ENCODE measurements around the gene OSBP2.

The OSBP2 gene

DNA sequence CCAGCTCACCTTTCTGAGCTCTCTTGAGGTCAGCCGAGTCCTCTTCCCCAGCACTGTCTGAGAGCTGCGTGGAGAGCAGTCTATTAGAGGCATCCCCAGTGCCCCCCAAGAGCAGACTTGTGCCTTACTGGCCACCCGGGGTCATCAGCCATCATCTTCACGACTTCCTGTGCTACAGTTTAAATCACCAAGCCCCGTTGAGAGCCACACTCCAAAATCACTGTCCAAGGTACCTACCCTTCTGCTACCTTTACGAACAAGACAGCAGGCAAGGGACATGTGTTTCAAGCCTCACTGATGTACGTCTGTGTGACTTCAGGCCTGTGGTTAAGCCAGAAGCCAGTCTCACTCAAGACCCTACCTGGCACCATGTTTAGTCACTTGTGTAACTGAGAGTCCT, 238.8 kb downstream of the OSBP2 start:
- DNase-seq (ENCODE audit: low read depth in 2 of 2), result no peak

DNA sequence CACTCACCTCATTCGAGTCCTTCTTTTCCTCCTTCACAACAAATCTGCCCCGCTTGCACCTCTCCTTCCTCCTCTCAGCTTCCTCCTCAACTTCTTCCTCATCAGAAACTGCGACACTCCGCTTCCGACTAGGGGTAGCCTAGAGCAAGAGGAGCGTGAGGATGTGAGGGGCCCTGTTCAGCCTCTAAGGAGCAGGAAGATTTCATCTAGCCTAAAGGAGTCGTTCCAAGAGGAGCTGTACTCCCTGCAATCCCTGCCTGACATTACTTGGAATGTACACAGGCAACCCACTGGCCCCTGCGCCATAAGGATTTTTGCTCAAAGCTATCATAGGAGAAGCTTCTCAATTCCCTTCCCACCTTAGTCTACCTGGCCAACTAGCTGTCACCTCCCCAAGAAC, 239.4 kb downstream of the OSBP2 start:
- no peak for DNase-seq (ENCODE audit: low read depth in 2 of 2)

DNA sequence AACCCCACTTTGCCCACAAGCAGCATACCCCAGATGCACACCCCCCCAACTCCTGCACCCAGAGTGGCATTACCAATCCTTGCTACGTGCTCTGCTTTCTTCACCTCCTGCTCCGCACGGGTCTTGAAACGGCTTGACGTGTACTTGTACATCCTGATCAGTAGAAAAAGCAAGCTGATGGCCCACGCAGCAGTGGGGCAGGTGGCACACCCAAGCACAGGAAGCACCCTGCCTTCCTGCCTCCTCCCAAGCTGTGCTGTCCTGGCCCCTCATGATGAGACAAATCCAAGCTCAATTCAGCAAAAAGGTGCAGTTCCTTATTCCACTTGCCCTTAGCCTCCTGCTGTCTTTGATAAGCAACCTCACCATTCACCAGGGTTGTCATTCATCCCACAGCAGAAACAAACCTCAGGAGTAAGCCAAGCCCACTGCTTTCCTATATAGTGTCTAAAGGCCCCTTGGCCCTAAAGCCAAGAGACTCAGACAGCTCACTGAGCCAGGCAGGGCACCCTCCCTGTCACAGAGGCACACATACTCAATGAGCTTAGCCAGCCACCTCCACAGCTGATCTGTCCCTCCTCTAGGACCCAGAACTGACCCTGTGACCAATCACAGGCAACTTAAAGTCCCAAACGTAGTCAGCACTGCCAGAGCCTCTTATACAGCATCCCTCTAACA, 246.2 kb downstream of the OSBP2 start:
- no peak for DNase-seq (ENCODE audit: low read depth in 2 of 2)

DNA sequence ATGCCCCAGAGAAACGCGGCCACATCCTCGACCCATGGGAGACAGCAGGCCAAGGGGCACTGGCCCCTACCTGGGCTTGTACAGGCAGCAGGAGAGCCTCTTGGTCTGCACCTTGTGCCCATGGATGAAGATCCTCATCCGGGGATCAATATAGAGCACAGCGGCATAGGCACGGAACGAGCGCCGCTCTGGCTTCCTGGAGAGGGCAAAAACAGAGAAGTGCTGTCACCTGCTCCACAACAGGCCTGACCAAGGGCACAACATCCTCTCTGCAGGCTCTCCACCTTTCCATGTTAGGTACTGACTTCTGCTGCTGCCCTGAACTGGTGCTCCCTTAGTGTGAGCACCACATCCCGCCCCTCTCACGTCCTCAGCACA, 246.7 kb downstream of the OSBP2 start:
- DNase-seq (ENCODE audit: low read depth in 2 of 2), result no peak

DNA sequence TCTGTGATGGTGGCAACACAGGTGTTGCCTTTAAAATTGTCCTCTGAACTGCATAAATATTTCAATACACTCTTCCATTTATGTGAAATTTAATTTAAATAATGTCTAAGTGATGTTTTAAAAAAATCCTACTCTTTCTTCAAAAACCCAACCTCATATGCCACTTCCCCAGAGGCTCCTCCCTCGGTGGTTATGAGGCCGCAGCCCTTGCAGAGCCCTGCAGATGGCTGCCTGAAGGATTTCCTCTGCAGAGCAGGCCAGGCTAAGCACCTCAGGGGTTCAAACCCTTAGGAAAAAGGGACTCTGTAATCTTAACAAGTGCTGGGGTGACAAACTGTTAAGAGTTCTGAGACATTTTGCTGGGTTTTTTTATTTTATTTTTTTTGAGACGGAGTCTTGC, 248.7 kb downstream of the OSBP2 start:
- DNase-seq (ENCODE audit: low read depth in 2 of 2), result no peak

DNA sequence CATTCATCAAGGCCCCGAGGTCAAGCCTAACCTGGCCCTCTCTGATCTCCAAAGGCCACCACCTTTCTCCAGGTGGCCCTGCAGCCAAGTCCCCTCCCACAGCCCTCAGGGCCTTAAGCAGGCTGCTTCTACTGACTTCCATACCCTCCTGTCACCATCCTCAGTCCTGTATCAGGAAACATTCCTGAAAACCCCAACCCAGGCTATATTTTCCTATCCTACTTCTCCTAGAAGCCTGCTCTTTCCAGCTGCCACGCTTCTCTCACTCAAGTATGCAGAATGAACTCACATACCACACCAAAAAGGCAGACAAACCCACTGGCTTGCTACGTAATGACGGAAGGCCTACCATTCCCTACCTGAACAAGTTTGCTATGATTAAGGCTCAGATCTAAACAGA, 250.3 kb downstream of the OSBP2 start:
- DNase-seq (ENCODE audit: low read depth in 2 of 2), result no peak

DNA sequence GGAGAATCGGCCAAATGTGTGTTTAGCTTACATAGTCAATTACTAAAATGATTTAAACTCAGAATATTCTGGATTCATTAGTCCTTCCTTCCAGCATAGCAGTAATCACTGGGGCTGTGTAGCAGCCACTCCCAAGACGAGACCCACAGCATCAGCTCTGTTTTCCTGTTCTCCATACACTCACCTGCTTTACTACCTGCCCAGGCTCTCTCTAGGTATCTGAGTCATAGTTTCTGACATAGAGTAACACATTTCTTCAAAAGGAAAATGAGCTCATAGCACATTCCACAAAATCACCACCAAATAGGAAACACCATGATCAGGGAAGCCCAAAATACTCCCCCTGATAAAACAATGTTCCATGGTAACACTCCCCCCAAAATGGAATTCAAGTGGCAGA, 251.0 kb downstream of the OSBP2 start:
- no peak for DNase-seq (ENCODE audit: low read depth in 2 of 2)

DNA sequence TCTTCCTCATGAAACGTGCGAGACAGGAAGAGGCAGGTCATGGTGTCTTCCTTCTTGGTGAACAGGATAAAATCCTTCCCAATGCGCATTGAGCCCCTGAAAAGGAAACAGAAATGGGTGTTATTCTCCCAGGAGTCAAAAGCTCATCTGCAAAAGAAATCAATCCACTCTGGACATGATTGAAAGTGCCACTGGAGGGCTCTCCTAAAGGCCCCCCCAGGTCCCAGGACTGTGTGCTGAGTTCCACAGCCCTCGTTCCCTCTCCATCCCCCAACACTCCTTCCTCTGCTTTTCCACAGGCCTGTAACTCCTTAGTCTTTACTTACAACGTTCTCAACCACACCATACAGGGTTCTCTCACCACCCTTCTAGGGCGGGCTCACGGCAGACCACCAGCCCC, 251.7 kb downstream of the OSBP2 start:
- no peak for DNase-seq (ENCODE audit: low read depth in 2 of 2)

DNA sequence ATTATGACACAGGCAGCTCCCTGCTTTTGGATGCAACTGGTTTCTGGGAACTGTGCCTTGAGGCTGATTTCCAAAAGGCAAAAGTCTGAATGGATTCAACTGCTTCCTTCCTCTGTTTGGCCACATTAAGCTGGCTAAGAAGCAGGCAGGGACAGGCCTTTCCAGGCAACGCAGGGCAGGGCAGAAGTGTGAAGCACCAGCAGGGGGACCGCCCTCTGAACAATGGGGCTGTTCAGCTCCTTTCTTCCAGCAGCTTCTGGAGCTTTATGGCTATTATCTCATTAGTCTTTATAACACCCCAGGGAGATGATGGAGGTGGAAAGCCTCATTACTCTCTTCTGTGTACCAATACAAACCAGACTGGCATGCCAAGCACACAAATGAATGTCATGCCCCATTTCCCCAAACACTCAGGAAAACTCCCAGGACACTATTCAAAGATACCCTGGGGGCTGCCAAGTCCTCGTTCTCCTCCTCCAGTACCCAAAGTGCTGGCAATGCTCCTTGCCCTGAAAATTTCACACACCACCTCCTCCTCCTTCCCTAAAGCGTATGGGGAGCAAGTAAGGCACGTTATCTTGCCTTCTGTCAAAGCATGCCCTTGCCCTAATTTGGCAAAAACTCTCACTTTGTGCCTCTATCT, 252.6 kb downstream of the OSBP2 start:
- DNase-seq (ENCODE audit: low read depth in 2 of 2), result no peak

DNA sequence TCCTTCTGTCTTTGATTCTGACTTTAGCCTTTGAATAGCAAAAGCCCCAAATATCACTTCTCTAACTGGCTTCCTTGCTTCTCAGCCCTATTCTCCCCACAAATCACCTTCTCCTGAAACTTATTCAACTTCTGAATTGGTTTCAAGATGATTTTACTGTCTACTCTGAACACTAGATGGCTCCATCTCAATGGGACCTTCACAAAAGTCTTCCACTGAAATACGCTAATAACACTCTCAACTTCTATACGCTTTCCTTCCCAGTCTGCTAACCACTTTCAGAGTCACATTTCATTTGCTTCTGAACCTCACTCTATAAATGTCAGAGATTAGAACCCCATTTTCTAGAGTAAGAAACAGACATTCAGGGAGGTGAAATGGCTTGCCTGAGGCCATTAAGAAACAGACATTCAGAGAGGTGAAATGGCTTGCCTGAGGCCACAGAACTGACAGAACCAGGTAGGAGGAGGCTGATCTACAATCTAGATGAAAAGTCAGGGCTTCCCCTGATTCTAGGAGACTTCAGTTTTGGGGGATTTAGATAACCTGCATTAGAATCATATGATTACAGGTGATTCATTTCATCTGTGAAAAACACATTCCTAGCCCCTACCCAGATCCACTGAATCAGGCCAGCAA, 253.3 kb downstream of the OSBP2 start:
- peak; percentile 18 to 19 for DNase-seq (ENCODE audit: low read depth in 2 of 2)

DNA sequence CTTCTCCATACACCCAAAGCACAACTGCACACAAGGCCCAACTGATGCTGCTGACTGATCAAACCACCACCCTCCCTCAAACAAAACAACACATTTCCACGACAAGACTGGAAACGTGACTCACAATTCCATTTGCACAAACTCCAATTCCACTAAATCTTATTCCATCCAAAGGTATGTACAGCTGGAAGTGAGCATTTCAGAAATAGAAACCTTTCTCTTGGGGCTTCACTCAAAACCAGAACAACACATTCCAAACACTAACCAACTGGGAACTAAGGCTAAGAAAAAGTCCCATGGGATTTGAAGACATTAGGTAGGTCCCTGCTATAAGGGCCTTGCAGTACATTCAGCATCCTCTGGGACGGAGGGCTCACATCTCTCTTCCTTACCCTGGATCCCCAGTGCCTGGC, 254.3 kb downstream of the OSBP2 start:
- DNase-seq (ENCODE audit: low read depth in 2 of 2), result peak; percentile 4 to 8

DNA sequence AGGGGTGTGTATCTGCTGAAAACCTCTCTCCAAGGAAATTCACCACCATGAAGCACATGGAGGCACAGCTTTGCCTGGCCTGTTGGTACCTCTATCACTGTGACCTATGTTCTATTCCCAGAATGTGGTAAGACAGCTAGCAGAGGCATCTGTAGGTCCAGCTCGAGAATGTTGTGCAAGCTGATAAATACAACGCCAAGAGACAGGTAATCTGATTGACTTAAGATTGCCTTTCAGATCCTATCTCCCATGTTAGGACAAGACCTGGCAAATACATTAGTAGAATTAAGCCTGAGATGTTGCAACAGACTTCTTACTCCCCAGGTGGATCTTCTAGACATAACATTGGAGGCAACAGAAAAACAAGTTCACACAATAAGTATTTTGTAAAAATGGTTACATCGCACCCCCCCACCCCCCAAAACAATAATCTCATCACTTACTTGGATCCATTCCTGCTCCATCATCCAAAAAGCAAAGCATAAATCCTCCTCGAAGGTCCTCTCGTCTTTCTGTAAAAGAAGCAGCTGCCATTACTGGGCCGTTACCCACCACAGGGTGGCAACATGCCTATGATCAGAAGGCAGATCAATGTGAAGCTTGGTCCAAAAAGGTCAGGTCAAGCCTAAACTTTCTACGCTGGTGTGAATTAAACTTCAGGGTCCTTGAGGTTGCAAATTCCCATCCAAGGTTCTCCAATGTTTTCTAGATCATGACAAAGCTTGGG, 255.4 kb downstream of the OSBP2 start:
- DNase-seq (ENCODE audit: low read depth in 2 of 2), result no peak

DNA sequence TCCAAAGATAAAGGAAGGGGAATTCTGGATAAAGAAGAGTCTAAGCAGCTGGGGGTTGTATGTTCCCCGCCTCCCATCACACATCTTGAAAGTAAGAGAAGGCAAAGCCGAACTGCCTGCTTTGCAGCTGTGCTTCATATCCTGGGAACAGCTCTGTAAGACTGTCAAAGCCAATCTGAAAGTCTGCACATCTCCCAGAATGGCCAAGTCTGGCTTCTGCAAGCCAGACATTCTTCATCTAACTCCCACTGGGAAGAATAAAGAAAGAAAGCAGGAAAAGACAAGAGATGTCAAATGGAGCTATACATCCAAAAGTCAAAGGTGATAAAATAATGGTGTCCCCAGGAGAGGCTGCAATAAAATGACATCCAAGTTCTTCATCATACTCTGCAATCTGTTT, 258.5 kb downstream of the OSBP2 start:
- no peak for DNase-seq (ENCODE audit: low read depth in 2 of 2)

DNA sequence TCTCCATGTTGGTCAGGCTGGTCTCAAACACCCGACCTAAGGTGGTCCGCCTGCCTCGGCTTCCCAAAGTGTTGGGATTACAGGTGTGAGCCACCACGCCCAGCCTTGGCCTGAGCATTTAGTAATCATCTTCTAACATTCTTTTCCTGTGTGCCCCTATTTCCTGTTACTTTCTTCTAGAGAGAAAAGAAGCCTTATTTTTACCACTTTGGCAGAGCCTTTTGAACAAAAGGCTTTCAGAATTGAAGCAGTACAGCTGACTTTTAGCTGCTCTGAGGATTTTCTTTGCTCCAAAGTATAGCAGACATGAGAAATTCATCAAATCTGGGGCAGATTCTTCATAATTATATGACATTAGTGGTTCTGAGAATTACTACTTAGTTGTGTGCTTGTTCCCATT, 260.5 kb downstream of the OSBP2 start:
- no peak for DNase-seq (ENCODE audit: low read depth in 2 of 2)
